PC-3 (cell line): ENCODE measurements around the gene C11orf68. TPM values are rescaled to one million over a fixed set of nuclear protein-coding genes. Genes with fewer than 3 reads are reported as not detected.

ENCODE experiments used
- ATAC-seq: fragments of 200-7000 bp; cut with Tn5 transposase; 2 replicates; pipeline ENCODE4 v1.9.1; 2020; ENCODE audit warnings: mild to moderate bottlenecking, moderate library complexity
- BruUV-seq: library from RNA; stranded (reverse); fragments of 400-500 nt; replicated peaks from 2 replicates; lab custom pipeline; 2021; lab: Mats Ljungman, UMichigan
- CTCF ChIA-PET: fragments of 300-600 bp; sonication (Branson Sonifier 250); formaldehyde crosslinking; loops from one replicate; lab custom pipeline; 2022; ENCODE audit warnings: antibody characterized with exemption; lab: Charles Lee
- POLR2A ChIA-PET: fragments of 300-600 bp; sonication (Branson Sonifier 250); formaldehyde crosslinking; loops from one replicate; lab custom pipeline; 2022; ENCODE audit warnings: antibody characterized with exemption; ENCODE audit not compliant: unreplicated experiment; lab: Charles Lee
- DNase-seq: peaks from one replicate; pipeline ENCODE4 v3.0.0-alpha.2; 2015
- H2AFZ ChIP-seq: fragments of 300-600 bp; sonication (generic); 2 replicates; pipeline ENCODE4 v1.6.0; 2016; ENCODE audit warnings: antibody characterized with exemption, low read length
- H3F3A ChIP-seq: fragments of 300-600 bp; sonication (generic); one replicate; pipeline ENCODE4 v1.6.0; 2017; ENCODE audit warnings: antibody characterized with exemption, low read length, control low read depth, mild to moderate bottlenecking; ENCODE audit not compliant: unreplicated experiment
- H3K27ac ChIP-seq: fragments of 300-600 bp; sonication (generic); 2 replicates; pipeline ENCODE4 v1.5.1; 2016; ENCODE audit warnings: mild to moderate bottlenecking, low read length
- H3K27me3 ChIP-seq: fragments of 300-600 bp; sonication (generic); 2 replicates; pipeline ENCODE4 v1.6.1; 2016; ENCODE audit warnings: low read length, mixed read lengths
- H3K36me3 ChIP-seq: fragments of 300-600 bp; sonication (generic); 2 replicates; pipeline ENCODE4 v1.6.1; 2016; ENCODE audit warnings: low read depth, mixed run types, low read length, mixed read lengths
- H3K4me1 ChIP-seq: fragments of 300-600 bp; sonication (generic); 2 replicates; pipeline ENCODE4 v1.5.1; 2016; ENCODE audit warnings: low read length; ENCODE audit not compliant: insufficient read depth
- H3K4me2 ChIP-seq: fragments of 300-600 bp; sonication (generic); 2 replicates; pipeline ENCODE4 v1.6.0; 2016; ENCODE audit warnings: low read length
- H3K4me3 ChIP-seq: fragments of 300-600 bp; sonication (generic); 2 replicates; pipeline ENCODE4 v1.5.1; 2016; ENCODE audit warnings: mild to moderate bottlenecking, low read length, mixed read lengths
- H3K79me2 ChIP-seq: fragments of 300-600 bp; sonication (generic); 2 replicates; pipeline ENCODE4 v1.6.1; 2017; ENCODE audit warnings: low read length, mixed read lengths
- H3K9ac ChIP-seq: fragments of 300-600 bp; sonication (generic); 2 replicates; pipeline ENCODE4 v1.6.0; 2016; ENCODE audit warnings: mild to moderate bottlenecking, low read length
- H3K9me2 ChIP-seq: fragments of 300-600 bp; sonication (generic); replicated peaks from 2 replicates; pipeline ENCODE4 v1.6.1; 2016; ENCODE audit warnings: mixed run types, low read length, mixed read lengths
- H3K9me3 ChIP-seq: fragments of 300-600 bp; sonication (generic); 2 replicates; pipeline ENCODE4 v1.6.1; 2016; ENCODE audit warnings: low read length, mixed read lengths
- H4K20me1 ChIP-seq: fragments of 300-600 bp; sonication (generic); 2 replicates; pipeline ENCODE4 v1.6.1; 2016; ENCODE audit warnings: low read length, mixed read lengths
- EZH2 ChIP-seq: fragments of 300-600 bp; sonication (generic); IDR thresholded peaks from one replicate; pipeline ENCODE4 v1.6.1; 2017; ENCODE audit warnings: antibody characterized with exemption, mild to moderate bottlenecking, low read length; ENCODE audit not compliant: unreplicated experiment
- EZH2phosphoT487 ChIP-seq: fragments of 300-600 bp; sonication (generic); IDR thresholded peaks from 2 replicates; pipeline ENCODE4 v1.6.1; 2018; ENCODE audit warnings: mild to moderate bottlenecking, antibody characterized with exemption, low read length, borderline replicate concordance
- intact Hi-C: fragments of 100-400 bp; cut with micrococcal nuclease; formaldehyde crosslinking; loops from 2 replicates; pipeline ENCODE4 v1.9.0; 2023
- total RNA-seq: library from RNA; depleted of rRNA; stranded (reverse); fragments of >200 nt; gene quantifications from 2 replicates; pipeline ENCODE4 v1.2.3, GENCODE V29; 2014
- TF ChIP-seq, protein P1 (sequence below): fragments of 300-600 bp; sonication (generic); conservative IDR thresholded peaks from 2 replicates; pipeline ENCODE4 v1.5.1; 2017; ENCODE audit warnings: antibody characterized with exemption, low read depth, mild to moderate bottlenecking, low read length

The C11orf68 gene
- total RNA-seq, 1 experiment from 2014 or later, result 61.3 TPM

DNA sequence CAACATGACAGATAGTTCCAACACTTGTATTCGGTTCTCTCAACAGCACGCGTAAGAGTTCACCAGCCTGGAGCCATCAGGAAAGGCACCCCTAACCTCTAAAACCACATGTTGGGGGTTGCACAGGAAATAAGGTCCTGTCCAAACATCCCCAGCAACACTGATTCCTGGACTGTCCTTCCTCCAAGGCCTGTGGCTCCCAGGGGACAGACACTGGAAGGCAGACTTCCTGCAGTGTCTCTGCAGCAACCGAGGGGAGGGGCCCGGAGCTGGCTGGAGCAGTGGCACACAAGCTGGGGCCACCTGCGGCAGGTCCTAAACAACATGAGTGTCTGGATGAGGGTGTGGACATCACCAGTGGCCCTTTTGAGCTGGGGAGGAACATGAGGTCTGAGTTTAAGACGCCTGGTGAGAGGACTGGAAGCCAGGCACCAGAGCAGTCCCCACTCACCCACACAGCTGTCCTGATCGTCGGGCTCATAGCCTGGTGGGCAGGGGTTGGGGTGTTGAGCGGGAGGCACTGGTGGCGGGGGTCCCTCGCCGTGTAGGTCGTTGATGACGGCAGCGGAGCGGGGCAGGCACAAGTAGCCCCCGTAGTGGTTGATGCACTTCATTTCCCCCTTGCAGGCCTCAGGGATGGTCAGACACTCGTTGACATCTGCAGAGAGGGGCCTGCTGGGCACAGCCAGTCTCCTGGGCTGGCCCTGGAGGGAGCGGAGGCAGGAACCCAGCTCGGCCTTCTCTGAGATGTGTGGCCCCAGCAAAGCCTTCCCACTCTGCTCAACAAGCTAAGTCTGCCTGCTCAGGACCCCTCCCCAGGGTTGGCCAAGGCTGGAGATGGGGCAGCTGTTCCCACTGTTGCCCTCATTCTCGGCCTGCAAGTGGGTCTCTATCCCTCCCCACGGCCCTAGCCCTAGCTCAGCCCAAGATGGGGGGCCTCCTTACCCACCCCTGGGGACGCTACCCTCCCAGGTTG is 47.9 kb downstream of the C11orf68 start:
- H3K79me2 ChIP-seq, result no peaks in the 10 kb centered on the region
- no peak overlapping the region for H3K4me3 ChIP-seq
- no peaks in the 10 kb centered on the region for H3F3A ChIP-seq
- ChIA-PET POLR2A (interaction anchor here (0.8 kb wide), 1 partner anchor 12 kb away, joined by 5 read pairs; no protein-coding TSS in a partner anchor), CTCF (no interaction called here)
- H3K36me3 ChIP-seq, result peaks cover 2% of the 10 kb centered on the region; the same call in 1 of the 2 replicates
- H4K20me1 ChIP-seq, result no peaks in the 10 kb centered on the region
- H3K4me2 ChIP-seq, result no peak overlapping the region
- intact Hi-C loops, result no loop called here
- no TSS peak for BruUV-seq
- H3K4me1 ChIP-seq, result peaks cover 6% of the 10 kb centered on the region
- H3K27ac ChIP-seq, result no peak overlapping the region
- H3K9ac ChIP-seq, result no peak overlapping the region
- H3K9me2 ChIP-seq, result no peaks in the 10 kb centered on the region
- H2AFZ ChIP-seq, result no peak overlapping the region
- H3K9me3 ChIP-seq, result no peaks in the 10 kb centered on the region
- no peaks in the 10 kb centered on the region for H3K27me3 ChIP-seq
- TF ChIP-seq, protein P1, sequence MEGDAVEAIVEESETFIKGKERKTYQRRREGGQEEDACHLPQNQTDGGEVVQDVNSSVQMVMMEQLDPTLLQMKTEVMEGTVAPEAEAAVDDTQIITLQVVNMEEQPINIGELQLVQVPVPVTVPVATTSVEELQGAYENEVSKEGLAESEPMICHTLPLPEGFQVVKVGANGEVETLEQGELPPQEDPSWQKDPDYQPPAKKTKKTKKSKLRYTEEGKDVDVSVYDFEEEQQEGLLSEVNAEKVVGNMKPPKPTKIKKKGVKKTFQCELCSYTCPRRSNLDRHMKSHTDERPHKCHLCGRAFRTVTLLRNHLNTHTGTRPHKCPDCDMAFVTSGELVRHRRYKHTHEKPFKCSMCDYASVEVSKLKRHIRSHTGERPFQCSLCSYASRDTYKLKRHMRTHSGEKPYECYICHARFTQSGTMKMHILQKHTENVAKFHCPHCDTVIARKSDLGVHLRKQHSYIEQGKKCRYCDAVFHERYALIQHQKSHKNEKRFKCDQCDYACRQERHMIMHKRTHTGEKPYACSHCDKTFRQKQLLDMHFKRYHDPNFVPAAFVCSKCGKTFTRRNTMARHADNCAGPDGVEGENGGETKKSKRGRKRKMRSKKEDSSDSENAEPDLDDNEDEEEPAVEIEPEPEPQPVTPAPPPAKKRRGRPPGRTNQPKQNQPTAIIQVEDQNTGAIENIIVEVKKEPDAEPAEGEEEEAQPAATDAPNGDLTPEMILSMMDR, result no peak
- TF ChIP-seq EZH2 (no peak), EZH2phosphoT487 (no peak)
- no peak for ATAC-seq
- DNase-seq, result no peak

DNA sequence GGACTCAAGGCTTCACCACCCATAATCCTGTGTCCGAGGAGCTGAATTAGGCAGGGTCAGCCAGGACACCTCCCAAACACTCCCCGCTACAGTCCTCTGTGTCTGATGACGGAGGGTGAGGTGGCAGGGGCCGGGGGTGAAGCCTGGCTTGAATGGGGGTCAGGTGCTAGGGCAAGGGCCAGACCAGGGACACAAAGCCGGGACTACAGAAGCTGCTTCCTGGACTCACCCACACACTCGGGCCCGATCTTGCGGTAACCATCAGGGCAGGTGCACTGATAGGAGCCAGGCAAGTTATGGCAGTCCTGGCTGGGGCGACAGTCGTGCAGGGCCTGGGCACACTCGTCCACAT is 48.6 kb downstream of the C11orf68 start:
- H3K4me2 ChIP-seq, result no peak overlapping the region
- peaks cover 6% of the 10 kb centered on the region for H3K4me1 ChIP-seq
- H3K36me3 ChIP-seq, result peaks cover 5% of the 10 kb centered on the region; the same call in 1 of the 2 replicates
- H3K4me3 ChIP-seq, result no peak overlapping the region
- H3K27ac ChIP-seq, result no peak overlapping the region
- no peaks in the 10 kb centered on the region for H3K9me3 ChIP-seq
- POLR2A ChIA-PET, result no interaction called here
- intact Hi-C loops, result no loop called here
- DNase-seq (no peak), ATAC-seq (no peak)
- TF ChIP-seq, protein P1, result no peak
- TF ChIP-seq EZH2phosphoT487 (no peak), EZH2 (no peak)
- no peak overlapping the region for H2AFZ ChIP-seq
- CTCF ChIA-PET, result no interaction called here
- H3F3A ChIP-seq, result no peaks in the 10 kb centered on the region
- no peaks in the 10 kb centered on the region for H3K9me2 ChIP-seq
- no peaks in the 10 kb centered on the region for H3K79me2 ChIP-seq
- H4K20me1 ChIP-seq, result no peaks in the 10 kb centered on the region
- no TSS peak for BruUV-seq
- no peak overlapping the region for H3K9ac ChIP-seq
- no peaks in the 10 kb centered on the region for H3K27me3 ChIP-seq
